HepG2 (cell line): ENCODE measurements around the gene SRD5A1. TPM values are rescaled to one million over a fixed set of nuclear protein-coding genes. Genes with fewer than 3 reads are reported as not detected.
A peak's percentile ranks its signal among the peaks of the same experiment; 100 is the strongest.

Source experiments
- ARID5B ChIP-seq: IDR thresholded peaks from 2 replicates; pipeline ENCODE4 v1.4.0; 2020; ENCODE audit warnings: mild to moderate bottlenecking, missing genetic modification reagents
- DNMT3B ChIP-seq: conservative IDR thresholded peaks from 2 replicates; pipeline ENCODE4 v1.6.1; 2016; ENCODE audit warnings: missing biosample characterization, control low read depth
- EHMT2 ChIP-seq: fragments of 200-600 bp; sonication (generic); IDR thresholded peaks from 2 replicates; pipeline ENCODE4 v1.7.0; 2017; ENCODE audit warnings: antibody characterized with exemption, low read depth, low read length, borderline replicate concordance
- ELF1 ChIP-seq: sonication (generic); formaldehyde crosslinking; IDR thresholded peaks from 2 replicates; pipeline ENCODE4 v1.4.0; 2020; ENCODE audit warnings: missing genetic modification reagents
- HMG20B ChIP-seq: conservative IDR thresholded peaks from 2 replicates; pipeline ENCODE4 v1.6.1; 2016; ENCODE audit warnings: missing genetic modification reagents, missing compliant biosample characterization
- HMGXB3 ChIP-seq: sonication (generic); formaldehyde crosslinking; IDR thresholded peaks from 2 replicates; pipeline ENCODE4 v1.4.0; 2020; ENCODE audit warnings: missing genetic modification reagents, borderline replicate concordance
- KLF16 ChIP-seq, 2 experiments: sonication (generic) in 1 of 2; formaldehyde crosslinking in 1 of 2; IDR thresholded peaks; 2 replicates each; pipeline versions ENCODE4 v1.6.1 to v1.8.0; 2016 to 2023; ENCODE audit warnings: missing genetic modification reagents in 2 of 2, missing compliant biosample characterization in 1 of 2
- MYNN ChIP-seq: sonication (generic); formaldehyde crosslinking; IDR thresholded peaks from 2 replicates; pipeline ENCODE4 v1.4.0; 2020; ENCODE audit warnings: mild to moderate bottlenecking, low read depth, missing genetic modification reagents
- NR3C1 ChIP-seq: sonication (generic); formaldehyde crosslinking; IDR thresholded peaks from 2 replicates; pipeline ENCODE4 v1.4.0; 2020; ENCODE audit warnings: missing genetic modification reagents
- PRDM4 ChIP-seq: sonication (generic); formaldehyde crosslinking; IDR thresholded peaks from 2 replicates; pipeline ENCODE4 v1.9.0; 2021; ENCODE audit warnings: missing genetic modification reagents, borderline replicate concordance
- SATB2 ChIP-seq: sonication (generic); formaldehyde crosslinking; IDR thresholded peaks from 2 replicates; pipeline ENCODE4 v1.5.0; 2020; ENCODE audit warnings: missing genetic modification reagents
- SIX1 ChIP-seq: sonication (generic); formaldehyde crosslinking; IDR thresholded peaks from 2 replicates; pipeline ENCODE4 v1.4.0; 2020; ENCODE audit warnings: missing genetic modification reagents, borderline replicate concordance
- TEAD3 ChIP-seq: optimal IDR thresholded peaks from 2 replicates; pipeline ENCODE3; 2016; ENCODE audit warnings: borderline replicate concordance
- TOPORS ChIP-seq: sonication (generic); formaldehyde crosslinking; IDR thresholded peaks from 2 replicates; pipeline ENCODE4 v1.8.0; 2023; ENCODE audit warnings: mild to moderate bottlenecking, missing genetic modification reagents
- ZBTB44 ChIP-seq: sonication (generic); formaldehyde crosslinking; IDR thresholded peaks from 2 replicates; pipeline ENCODE4 v1.4.0; 2020; ENCODE audit warnings: missing genetic modification reagents
- ZNF317 ChIP-seq: sonication (generic); formaldehyde crosslinking; IDR thresholded peaks from 2 replicates; pipeline ENCODE4 v1.5.0; 2020; ENCODE audit warnings: mild to moderate bottlenecking, missing genetic modification reagents
- ZNF501 ChIP-seq: sonication (generic); formaldehyde crosslinking; IDR thresholded peaks from 2 replicates; pipeline ENCODE4 v1.5.1; 2020; ENCODE audit warnings: mild to moderate bottlenecking, moderate library complexity, missing genetic modification reagents
- polyA plus RNA-seq, 8 experiments: library from polyadenylated mRNA; depleted of rRNA in 3 of 8; stranded (reverse) in 7 of 8; unstranded in 1 of 8; fragments of >200 nt; fragmentation: Illumina TruSeq in 4 of 8; extraction: Trizol in 4 of 8; gene quantifications; 2 replicates each; pipeline versions ENCODE4 v1.2.1 to v1.2.3, GENCODE V29; 2011 to 2016; ENCODE audit warnings: low read depth in 4 of 8, missing spikeins in 1 of 8, mixed read lengths in 1 of 8; ENCODE audit not compliant: insufficient read depth in 1 of 8
- total RNA-seq, 5 experiments: library from RNA; depleted of rRNA; stranded (reverse); fragments of >200 nt; fragmentation: Illumina TruSeq; extraction: Trizol; gene quantifications; 2 replicates each; pipeline ENCODE4 v1.2.3, GENCODE V29; 2016; ENCODE audit warnings: low read depth in 1 of 5

The SRD5A1 gene
- total and polyA plus RNA-seq, 2 of the 13 experiments (the other 11 are each of a cell fraction or from before 2014, with no cell fraction given), result 6.1 to 9.9 TPM

- TF ChIP-seq TEAD3 (CRISPR knock-in tag) (peak; percentile 58), HMG20B (CRISPR knock-in tag) (0 out of 2 replicates have a peak, but pooled peaks have one; percentile 48), NR3C1 (CRISPR knock-in tag) (no peak), SIX1 (CRISPR knock-in tag) (no peak), HMGXB3 (CRISPR knock-in tag) (peak; percentile 76; the same call in 1 of the 2 replicates), DNMT3B (peak; percentile 74; the same call in 1 of the 2 replicates), ZNF501 (peak; percentile 53; the same call in 1 of the 2 replicates), EHMT2 (peak; percentile 97), TOPORS (CRISPR knock-in tag) (0 out of 2 replicates have a peak, but pooled peaks have one; percentile 35), ZNF317 (CRISPR knock-in tag) (peak; percentile 42; the same call in 1 of the 2 replicates), MYNN (CRISPR knock-in tag) (no peak), SATB2 (CRISPR knock-in tag) (0 out of 2 replicates have a peak, but pooled peaks have one; percentile 47), PRDM4 (0 out of 2 replicates have a peak, but pooled peaks have one; percentile 83), ELF1 (CRISPR knock-in tag) (peak; percentile 58; the same call in 1 of the 2 replicates), ZBTB44 (peak; percentile 81; the same call in 1 of the 2 replicates), KLF16 (CRISPR knock-in tag; IDR thresholded peaks at IDR 0.05) (peak in 1 of 2 experiments; percentile 90; a peak in 2 of 4 replicates), ARID5B (peak; percentile 41; the same call in 1 of the 2 replicates)
These were observed 53.7 kb downstream of the SRD5A1 start (continued) for GRCh38 chr5:6686915-6687409.
